GM10248 (cell line): ENCODE data around the gene NEK6.

Source experiments
- CTCF ChIA-PET: fragments of 300-600 bp; sonication (Branson Sonifier 250); formaldehyde crosslinking; extraction: SDS; loops from one replicate; lab custom pipeline; 2021; ENCODE audit warnings: antibody characterized with exemption; lab: Yijun Ruan, JAX
- POLR2A ChIA-PET: fragments of 350-650 bp; sonication (Branson Sonifier 250); formaldehyde crosslinking; extraction: SDS; loops from one replicate; lab custom pipeline; 2020; ENCODE audit warnings: antibody characterized with exemption; lab: Yijun Ruan, JAX
- DNase-seq: peaks from one replicate; pipeline ENCODE4 v3.0.0; 2012; ENCODE audit errors: extremely low spot score
- CTCF ChIP-seq: IDR thresholded peaks from 2 replicates; pipeline ENCODE4 v1.5.1; 2012; ENCODE audit warnings: mild to moderate bottlenecking, low read depth; ENCODE audit errors: extremely low read depth, missing control alignments, control extremely low read depth

Gene NEK6

GRCh38 chr9:124320062-124320973, 62.6 kb downstream of the NEK6 start:
- peak; percentile 79 for DNase-seq
- POLR2A ChIA-PET: no interaction called here
- peak; percentile 68 for TF ChIP-seq CTCF
- CTCF ChIA-PET: interaction anchor here (1.0 to 2.6 kb wide), 8 partner anchors 17 to 198 kb away, joined by 3 to 12 read pairs (median 5); no protein-coding TSS in a partner anchor

GRCh38 chr9:124321416-124321815, 63.7 kb downstream of the NEK6 start:
- TF ChIP-seq CTCF: no peak
- POLR2A ChIA-PET: no interaction called here
- no peak for DNase-seq
- CTCF ChIA-PET: interaction anchor here (0.7 to 2.6 kb wide), 5 partner anchors 23 to 195 kb away, joined by 3 to 12 read pairs (median 6); no protein-coding TSS in a partner anchor

- POLR2A ChIA-PET: no interaction called here
- no peak for TF ChIP-seq CTCF
- DNase-seq: no peak
- CTCF ChIA-PET: interaction anchor here (0.7 to 2.0 kb wide), 3 partner anchors 25 to 195 kb away, joined by 3 to 6 read pairs (median 4); no protein-coding TSS in a partner anchor
These were observed 64.2 kb downstream of the NEK6 start for GRCh38 chr9:124321935-124322334.

DNA sequence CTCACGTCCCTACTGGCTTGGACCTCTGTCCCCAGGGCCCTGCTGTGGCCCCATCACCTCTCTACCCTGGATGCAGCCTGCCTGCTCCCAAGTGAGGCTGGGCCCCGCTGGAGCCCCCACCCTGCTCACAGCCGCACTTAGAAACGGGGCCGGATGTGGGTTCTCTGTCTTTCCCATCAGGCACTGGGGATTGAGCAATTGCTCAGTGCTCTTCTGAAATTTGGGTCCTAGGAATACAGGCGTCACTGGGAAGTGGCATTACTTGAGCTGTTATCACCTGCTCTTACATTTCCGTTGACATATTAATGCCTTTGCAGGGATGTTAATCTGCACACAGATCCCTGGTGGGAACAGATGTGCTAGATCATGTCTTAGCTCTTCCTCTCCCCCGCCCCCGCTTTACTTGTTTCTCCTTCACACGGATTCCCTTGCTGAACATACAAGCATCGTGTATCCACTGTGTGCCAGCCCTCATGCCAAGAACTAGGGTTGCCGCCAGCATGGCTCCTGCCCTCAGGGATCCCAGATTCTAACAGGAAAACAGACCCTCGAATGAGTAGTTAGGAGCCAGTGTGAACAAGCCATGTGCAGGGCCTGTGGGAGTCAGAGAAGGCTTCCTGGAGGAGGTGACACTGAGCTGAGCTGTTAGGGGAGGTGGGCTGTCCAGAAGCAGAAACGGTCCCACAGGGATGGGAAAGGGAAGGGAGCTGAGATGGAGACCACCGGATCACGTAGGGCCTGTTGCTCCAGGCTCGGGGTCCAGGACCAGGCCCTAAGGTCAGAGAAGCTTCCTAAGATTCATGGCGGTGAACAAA, 65.1 kb downstream of the NEK6 start:
- ChIA-PET POLR2A (no interaction called here), CTCF (no interaction called here)
- no peak for DNase-seq
- TF ChIP-seq CTCF: no peak

DNA sequence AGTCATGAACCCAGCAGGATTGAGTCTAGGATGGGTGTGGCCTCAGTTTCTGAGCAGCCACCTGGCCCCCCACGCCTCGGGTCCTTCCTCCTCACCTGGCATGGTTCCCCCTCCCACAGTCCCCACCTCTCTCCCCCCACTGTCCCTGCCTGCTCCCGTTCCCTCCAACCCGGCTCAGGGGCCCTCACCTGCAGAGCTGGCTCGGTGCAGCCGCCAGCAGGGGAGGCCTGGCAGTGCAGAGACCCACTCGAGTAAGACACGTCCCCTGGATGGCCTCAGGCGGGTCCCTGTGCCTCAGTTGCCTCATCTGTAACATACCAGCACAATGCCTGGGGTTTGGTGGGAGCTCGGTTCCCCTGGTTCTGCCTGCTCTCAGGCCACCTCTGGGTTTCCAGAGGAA, 66.2 kb downstream of the NEK6 start:
- ChIA-PET POLR2A (no interaction called here), CTCF (interaction anchor here (2.8 kb wide), 1 partner anchor 198 kb away, joined by 12 read pairs; no protein-coding TSS in a partner anchor)
- DNase-seq: no peak
- TF ChIP-seq CTCF: no peak

DNA sequence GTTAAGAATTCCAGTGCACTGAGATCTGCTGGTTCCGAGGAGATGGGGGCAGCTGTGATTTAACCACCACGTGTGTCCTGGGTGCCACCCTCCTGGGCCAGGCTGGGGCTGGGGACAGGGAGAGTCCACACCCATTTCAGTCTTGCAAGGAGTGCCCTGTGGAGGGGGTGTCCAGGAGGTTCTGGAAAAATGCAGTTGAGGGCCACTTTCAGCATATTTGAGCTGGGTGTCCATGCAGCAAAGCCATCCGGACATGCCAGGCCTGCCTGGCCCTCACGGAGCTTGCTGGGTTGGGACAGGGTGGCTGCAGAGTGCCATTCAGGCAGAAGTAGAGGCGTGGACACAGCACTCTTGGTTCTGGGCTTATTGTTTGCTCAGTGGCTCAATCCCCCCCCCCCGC, 68.1 kb downstream of the NEK6 start:
- TF ChIP-seq CTCF: no peak
- CTCF ChIA-PET: interaction anchor here (1.3 to 2.8 kb wide), 2 partner anchors 199 to 203 kb away, joined by 3 to 12 read pairs; no protein-coding TSS in a partner anchor
- POLR2A ChIA-PET: no interaction called here
- no peak for DNase-seq
